ENCODE results near the gene UBE2Z.

GRCh38 chr17:48904428-48904827, 3.8 kb upstream of the UBE2Z start:
- TF ChIP-seq PHF8 (CRISPR knock-in tag; IDR thresholded peaks at IDR 0.05) (no peak), GABPA (IDR thresholded peaks at IDR 0.05; ENCODE audit: low read depth, low read length) (no peak), GABPA (CRISPR knock-in tag; IDR thresholded peaks at IDR 0.05; ENCODE audit: low read depth) (no peak), ATF7 (IDR thresholded peaks at IDR 0.05) (no peak), ATF7 (CRISPR knock-in tag; IDR thresholded peaks at IDR 0.05) (no peak), ARID4A (CRISPR knock-in tag; IDR thresholded peaks at IDR 0.05; ENCODE audit: borderline replicate concordance) (no peak), CTCF (CRISPR knock-in tag; IDR thresholded peaks at IDR 0.05) (no peak), ZNF788 (CRISPR knock-in tag; IDR thresholded peaks at IDR 0.05; ENCODE audit: borderline replicate concordance) (no peak), HNRNPL (IDR thresholded peaks at IDR 0.05; ENCODE audit: low read depth, low read length) (no peak)

All from HepG2 (cell line).